Measurements from ENCODE around the gene PLB1. TPM values are rescaled to one million over a fixed set of nuclear protein-coding genes. Genes with fewer than 3 reads are reported as not detected.

Gene PLB1
- total and polyA plus RNA-seq, 2 experiments from 2014 or later, result 19.2 to 19.7 TPM

DNA sequence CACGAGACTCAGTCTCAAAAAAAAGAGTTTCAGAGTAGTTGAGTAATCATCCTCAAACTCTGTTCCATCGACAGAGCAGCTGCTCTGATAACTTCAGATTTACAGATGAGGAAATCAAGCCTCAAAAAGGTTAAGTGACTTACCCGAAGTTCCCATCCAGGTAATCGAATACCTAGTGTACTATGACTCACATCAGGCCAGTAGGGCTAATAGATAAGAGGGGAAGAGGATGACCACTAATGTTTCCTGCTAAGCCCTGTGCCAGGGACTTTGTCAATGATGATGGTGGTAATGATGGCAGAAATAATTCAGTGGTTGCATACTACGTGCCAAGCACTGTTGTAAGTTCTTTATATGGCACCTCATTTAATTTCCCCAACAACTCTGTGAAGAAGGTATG is 80.9 kb downstream of the PLB1 start:
- Histone ChIP-seq H3K9me2 (replicated peaks; ENCODE audit: insufficient read depth) (no peaks in the 10 kb centered on the region), H3K36me3 (replicated peaks; ENCODE audit: insufficient read depth, low read depth) (no peaks in the 10 kb centered on the region), H3K4me3 (no peak overlapping the region), H3K4me2 (no peak overlapping the region), H3K79me2 (no peaks in the 10 kb centered on the region), H2AFZ (no peak overlapping the region), H4K20me1 (ENCODE audit: insufficient read depth, poor library complexity, severe bottlenecking) (no peaks in the 10 kb centered on the region), H3K27ac (no peak overlapping the region), H3K4me1 (ENCODE audit: insufficient read depth) (no peaks in the 10 kb centered on the region), H3K9me3 (ENCODE audit: low read depth) (no peaks in the 10 kb centered on the region), H3K27me3 (no peaks in the 10 kb centered on the region)
- WGBS (ENCODE audit: low lambda C conversion rate, missing lambda C conversion rate), result 88% methylated on average over 5 of the region's 5 CpGs
- TF ChIP-seq EZH2 (IDR thresholded peaks at IDR 0.05; ENCODE audit: borderline replicate concordance), result no peak
- TF ChIP-seq EZH2phosphoT487 (IDR thresholded peaks at IDR 0.05; ENCODE audit: low read depth, severe bottlenecking, unreplicated experiment), result no peak
- TF ChIP-seq, protein P1, sequence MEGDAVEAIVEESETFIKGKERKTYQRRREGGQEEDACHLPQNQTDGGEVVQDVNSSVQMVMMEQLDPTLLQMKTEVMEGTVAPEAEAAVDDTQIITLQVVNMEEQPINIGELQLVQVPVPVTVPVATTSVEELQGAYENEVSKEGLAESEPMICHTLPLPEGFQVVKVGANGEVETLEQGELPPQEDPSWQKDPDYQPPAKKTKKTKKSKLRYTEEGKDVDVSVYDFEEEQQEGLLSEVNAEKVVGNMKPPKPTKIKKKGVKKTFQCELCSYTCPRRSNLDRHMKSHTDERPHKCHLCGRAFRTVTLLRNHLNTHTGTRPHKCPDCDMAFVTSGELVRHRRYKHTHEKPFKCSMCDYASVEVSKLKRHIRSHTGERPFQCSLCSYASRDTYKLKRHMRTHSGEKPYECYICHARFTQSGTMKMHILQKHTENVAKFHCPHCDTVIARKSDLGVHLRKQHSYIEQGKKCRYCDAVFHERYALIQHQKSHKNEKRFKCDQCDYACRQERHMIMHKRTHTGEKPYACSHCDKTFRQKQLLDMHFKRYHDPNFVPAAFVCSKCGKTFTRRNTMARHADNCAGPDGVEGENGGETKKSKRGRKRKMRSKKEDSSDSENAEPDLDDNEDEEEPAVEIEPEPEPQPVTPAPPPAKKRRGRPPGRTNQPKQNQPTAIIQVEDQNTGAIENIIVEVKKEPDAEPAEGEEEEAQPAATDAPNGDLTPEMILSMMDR (IDR thresholded peaks at IDR 0.05; ENCODE audit: poor library complexity), result no peak
- no peak for DNase-seq (ENCODE audit: low spot score)

DNA sequence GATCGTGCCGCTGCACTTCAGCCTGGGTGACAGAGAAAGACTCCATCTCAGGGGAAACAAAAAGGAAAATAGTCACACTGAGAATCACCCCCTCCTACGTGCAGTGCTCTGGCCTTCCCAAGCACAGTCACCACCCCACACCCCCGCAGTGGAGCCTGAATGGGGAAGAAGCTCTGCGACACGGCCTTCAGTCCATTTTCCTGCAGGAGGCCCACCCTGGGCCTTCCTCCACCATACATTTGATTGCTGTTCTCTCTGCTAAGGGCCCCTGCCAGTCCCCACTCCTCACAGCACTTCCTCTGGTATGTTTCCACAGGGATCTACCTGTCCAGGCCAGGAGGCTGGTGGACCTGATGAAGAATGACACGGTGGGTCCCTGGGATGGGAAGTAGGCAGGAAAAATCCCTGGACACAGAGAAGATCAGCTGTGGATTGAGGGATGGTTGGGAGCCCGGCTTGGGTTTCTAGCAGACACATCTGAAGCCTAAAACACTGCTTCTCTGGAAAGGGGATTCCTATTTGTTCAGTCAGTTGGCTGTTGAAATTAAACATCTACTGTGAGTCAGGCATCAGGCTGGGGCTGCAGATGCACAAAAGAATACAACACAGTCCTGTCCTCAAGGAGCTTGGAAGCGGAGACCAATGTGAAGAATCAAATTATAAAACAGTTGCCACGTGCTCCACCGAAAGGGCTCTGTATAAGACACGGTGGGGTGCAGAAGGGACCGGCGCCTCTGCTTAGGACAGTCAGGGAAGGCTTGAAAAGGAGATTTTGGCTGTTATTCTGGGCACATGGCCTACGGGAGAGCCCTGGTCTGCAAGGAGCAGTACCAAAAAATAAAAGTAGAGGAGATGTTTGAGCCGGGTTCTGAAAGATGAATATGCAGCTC is 82.2 kb downstream of the PLB1 start:
- H3K4me2 ChIP-seq, result no peak overlapping the region
- no peaks in the 10 kb centered on the region for H3K36me3 ChIP-seq (replicated peaks; ENCODE audit: insufficient read depth, low read depth)
- H3K9me3 ChIP-seq (ENCODE audit: low read depth), result no peaks in the 10 kb centered on the region
- no peaks in the 10 kb centered on the region for H4K20me1 ChIP-seq (ENCODE audit: insufficient read depth, poor library complexity, severe bottlenecking)
- TF ChIP-seq, protein P1 (IDR thresholded peaks at IDR 0.05; ENCODE audit: poor library complexity), result no peak
- no peak for TF ChIP-seq EZH2phosphoT487 (IDR thresholded peaks at IDR 0.05; ENCODE audit: low read depth, severe bottlenecking, unreplicated experiment)
- TF ChIP-seq EZH2 (IDR thresholded peaks at IDR 0.05; ENCODE audit: borderline replicate concordance), result no peak
- H3K4me1 ChIP-seq (ENCODE audit: insufficient read depth), result no peaks in the 10 kb centered on the region
- no peak for DNase-seq (ENCODE audit: low spot score)
- H3K4me3 ChIP-seq, result no peak overlapping the region
- H3K27ac ChIP-seq, result no peak overlapping the region
- no peaks in the 10 kb centered on the region for H3K79me2 ChIP-seq
- WGBS (ENCODE audit: low lambda C conversion rate, missing lambda C conversion rate), result 88% methylated on average over 16 of the region's 16 CpGs
- H3K9me2 ChIP-seq (replicated peaks; ENCODE audit: insufficient read depth), result no peaks in the 10 kb centered on the region
- H3K27me3 ChIP-seq, result no peaks in the 10 kb centered on the region
- no peak overlapping the region for H2AFZ ChIP-seq

GRCh38 chr2:28578774-28579173 is 82.9 kb downstream of the PLB1 start:
- Histone ChIP-seq H3K27me3 (no peaks in the 10 kb centered on the region), H3K27ac (no peak overlapping the region), H3K4me2 (no peak overlapping the region), H3K9me3 (ENCODE audit: low read depth) (no peaks in the 10 kb centered on the region), H4K20me1 (ENCODE audit: insufficient read depth, poor library complexity, severe bottlenecking) (no peaks in the 10 kb centered on the region), H3K4me1 (ENCODE audit: insufficient read depth) (peaks cover 6% of the 10 kb centered on the region), H2AFZ (no peak overlapping the region), H3K79me2 (no peaks in the 10 kb centered on the region), H3K36me3 (replicated peaks; ENCODE audit: insufficient read depth, low read depth) (no peaks in the 10 kb centered on the region), H3K9me2 (replicated peaks; ENCODE audit: insufficient read depth) (no peaks in the 10 kb centered on the region), H3K4me3 (no peak overlapping the region)
- no peak for DNase-seq (ENCODE audit: low spot score)
- WGBS (ENCODE audit: low lambda C conversion rate, missing lambda C conversion rate), result 85% methylated on average over 2 of the region's 2 CpGs
- TF ChIP-seq, protein P1 (IDR thresholded peaks at IDR 0.05; ENCODE audit: poor library complexity), result no peak
- TF ChIP-seq EZH2phosphoT487 (IDR thresholded peaks at IDR 0.05; ENCODE audit: low read depth, severe bottlenecking, unreplicated experiment) (no peak), EZH2 (IDR thresholded peaks at IDR 0.05; ENCODE audit: borderline replicate concordance) (no peak)
